ENCODE data around the gene GIMAP8. TPM values are rescaled to one million over a fixed set of nuclear protein-coding genes. Genes with fewer than 3 reads are reported as not detected.

GIMAP8 gene
- total RNA-seq, 1 donor from 2014 or later = not detected

- Mint-ChIP-seq H3K9me3 (ENCODE audit: unreplicated experiment) (peaks cover 3% of the 10 kb centered on the region), H3K4me1 (ENCODE audit: low read depth, unreplicated experiment) (no peaks in the 10 kb centered on the region)
These were observed 13.0 kb downstream of the GIMAP8 start for GRCh38 chr7:150463461-150463860.

GRCh38 chr7:150464962-150465361 is 14.5 kb downstream of the GIMAP8 start:
- H3K27ac Mint-ChIP-seq (ENCODE audit: unreplicated experiment) = no peak overlapping the region
- no peak for DNase-seq
- no peak for TF ChIP-seq CTCF (IDR thresholded peaks at IDR 0.05; ENCODE audit: partially characterized antibody, unreplicated experiment)
- no peaks in the 10 kb centered on the region for H3K4me1 Mint-ChIP-seq (ENCODE audit: low read depth, unreplicated experiment)
- H3K9me3 Mint-ChIP-seq (ENCODE audit: unreplicated experiment) = peaks cover 3% of the 10 kb centered on the region
- H3K4me3 Mint-ChIP-seq (ENCODE audit: unreplicated experiment) = no peak overlapping the region
- H3K27me3 Mint-ChIP-seq (ENCODE audit: unreplicated experiment) = peaks cover 4% of the 10 kb centered on the region
- H3K36me3 Mint-ChIP-seq (ENCODE audit: unreplicated experiment) = peaks cover 21% of the 10 kb centered on the region

More at GRCh38 chr7:150463461-150463860, 13.0 kb downstream of the GIMAP8 start:
- H3K27ac Mint-ChIP-seq (ENCODE audit: unreplicated experiment) = no peak overlapping the region
- no peak for TF ChIP-seq CTCF (IDR thresholded peaks at IDR 0.05; ENCODE audit: partially characterized antibody, unreplicated experiment)
- peaks cover 4% of the 10 kb centered on the region for H3K27me3 Mint-ChIP-seq (ENCODE audit: unreplicated experiment)
- no peak for DNase-seq
- peaks cover 21% of the 10 kb centered on the region for H3K36me3 Mint-ChIP-seq (ENCODE audit: unreplicated experiment)
- H3K4me3 Mint-ChIP-seq (ENCODE audit: unreplicated experiment) = no peak overlapping the region

- Mint-ChIP-seq H3K9me3 (ENCODE audit: unreplicated experiment) (peaks cover 3% of the 10 kb centered on the region), H3K27me3 (ENCODE audit: unreplicated experiment) (peaks cover 4% of the 10 kb centered on the region), H3K4me1 (ENCODE audit: low read depth, unreplicated experiment) (no peaks in the 10 kb centered on the region), H3K36me3 (ENCODE audit: unreplicated experiment) (peaks cover 21% of the 10 kb centered on the region), H3K27ac (ENCODE audit: unreplicated experiment) (no peak overlapping the region), H3K4me3 (ENCODE audit: unreplicated experiment) (no peak overlapping the region)
- no peak for TF ChIP-seq CTCF (IDR thresholded peaks at IDR 0.05; ENCODE audit: partially characterized antibody, unreplicated experiment)
- DNase-seq = no peak
These were observed 15.0 kb downstream of the GIMAP8 start for GRCh38 chr7:150465414-150465813.

- no peak for TF ChIP-seq CTCF (IDR thresholded peaks at IDR 0.05; ENCODE audit: partially characterized antibody, unreplicated experiment)
- H3K36me3 Mint-ChIP-seq (ENCODE audit: unreplicated experiment) = peaks cover 16% of the 10 kb centered on the region
- peaks cover 3% of the 10 kb centered on the region for H3K9me3 Mint-ChIP-seq (ENCODE audit: unreplicated experiment)
- no peak for DNase-seq
- H3K4me1 Mint-ChIP-seq (ENCODE audit: low read depth, unreplicated experiment) = no peaks in the 10 kb centered on the region
- H3K4me3 Mint-ChIP-seq (ENCODE audit: unreplicated experiment) = no peak overlapping the region
- H3K27ac Mint-ChIP-seq (ENCODE audit: unreplicated experiment) = no peak overlapping the region
- peaks cover 4% of the 10 kb centered on the region for H3K27me3 Mint-ChIP-seq (ENCODE audit: unreplicated experiment)
These were observed 16.0 kb downstream of the GIMAP8 start for GRCh38 chr7:150466477-150466876.

- H3K4me1 Mint-ChIP-seq (ENCODE audit: low read depth, unreplicated experiment) = no peaks in the 10 kb centered on the region
- H3K4me3 Mint-ChIP-seq (ENCODE audit: unreplicated experiment) = no peak overlapping the region
- H3K27ac Mint-ChIP-seq (ENCODE audit: unreplicated experiment) = no peak overlapping the region
These were observed 17.8 kb downstream of the GIMAP8 start for GRCh38 chr7:150468241-150468640.

More at GRCh38 chr7:150468241-150468640, 17.8 kb downstream of the GIMAP8 start:
- DNase-seq = no peak
- peaks cover 1% of the 10 kb centered on the region for H3K27me3 Mint-ChIP-seq (ENCODE audit: unreplicated experiment)
- H3K36me3 Mint-ChIP-seq (ENCODE audit: unreplicated experiment) = peaks cover 2% of the 10 kb centered on the region
- no peaks in the 10 kb centered on the region for H3K9me3 Mint-ChIP-seq (ENCODE audit: unreplicated experiment)
- TF ChIP-seq CTCF (IDR thresholded peaks at IDR 0.05; ENCODE audit: partially characterized antibody, unreplicated experiment) = no peak
